GM12878 (cell line): Measurements from ENCODE around the gene SYTL4. TPM values are rescaled to one million over a fixed set of nuclear protein-coding genes. Genes with fewer than 3 reads are reported as not detected.

Source experiments
- ATF2 ChIP-seq: IDR thresholded peaks from 2 replicates; pipeline ENCODE4 v1.6.1; 2012; ENCODE audit warnings: low read length, inconsistent platforms
- BRCA1 ChIP-seq: IDR thresholded peaks from 2 replicates; pipeline ENCODE4 v1.6.1; 2011; ENCODE audit warnings: low read depth, low read length, improper control_type of control experiment
- CBX5 ChIP-seq: sonication (generic); IDR thresholded peaks from 2 replicates; pipeline ENCODE4 v1.6.1; 2016; ENCODE audit warnings: low read depth, moderate library complexity, mild to moderate bottlenecking, inconsistent platforms
- ESRRA ChIP-seq: IDR thresholded peaks from 2 replicates; pipeline ENCODE4 v1.6.1; 2012; ENCODE audit warnings: mild to moderate bottlenecking, low read length, improper control_type of control experiment
- EZH2 ChIP-seq: IDR thresholded peaks from 2 replicates; pipeline ENCODE4 v1.6.1; 2012; ENCODE audit warnings: low read depth, mild to moderate bottlenecking, control low read depth, inconsistent platforms, low read length, borderline replicate concordance; ENCODE audit not compliant: control insufficient read depth
- JUNB ChIP-seq: IDR thresholded peaks from 2 replicates; pipeline ENCODE4 v1.6.1; 2016; ENCODE audit warnings: antibody characterized with exemption, mild to moderate bottlenecking
- MAX ChIP-seq: IDR thresholded peaks from 2 replicates; pipeline ENCODE4 v1.6.1; 2012; ENCODE audit warnings: low read depth, low read length, improper control_type of control experiment
- NR2F1 ChIP-seq: fragments of 450-650 bp; conservative IDR thresholded peaks from 2 replicates; pipeline ENCODE4 v1.6.1; 2017; ENCODE audit warnings: mild to moderate bottlenecking
- SRF ChIP-seq, 2 experiments: IDR thresholded peaks; 2 replicates each; pipeline ENCODE4 v1.6.1; 2011; ENCODE audit warnings: low read depth in 2 of 2, low read length in 2 of 2, mild to moderate bottlenecking in 1 of 2, moderate library complexity in 1 of 2
- STAT3 ChIP-seq: IDR thresholded peaks from 2 replicates; pipeline ENCODE4 v1.6.1; 2011; ENCODE audit warnings: low read depth, low read length, improper control_type of control experiment
- polyA plus RNA-seq, 11 experiments: library from polyadenylated mRNA; depleted of rRNA in 4 of 11; unstranded in 6 of 11; stranded (reverse) in 5 of 11; fragments of >200 nt; fragmentation: Nextera tagmentation in 4 of 11; fragmentation: Illumina TruSeq in 1 of 11; extraction: Ambion mirVana in 4 of 11; extraction: Trizol in 1 of 11; gene quantifications; 1 replicate in 1 of 11; 2 replicates in 10 of 11; pipeline versions ENCODE4 v1.2.1 to v1.2.3, GENCODE V29; 2011 to 2016; ENCODE audit warnings: inconsistent platforms in 2 of 11, missing spikeins in 2 of 11, low read depth in 1 of 11
- total RNA-seq, 4 experiments: library from RNA; depleted of rRNA in 3 of 4; stranded (reverse); fragments of >200 nt in 3 of 4; fragmentation: Illumina TruSeq in 1 of 4; extraction: Trizol in 1 of 4; gene quantifications; 2 replicates each; pipeline versions ENCODE4 v1.2.1 to v1.2.3, GENCODE V29; 2013 to 2021
- TF ChIP-seq, protein P1 (sequence below): fragments of 450-650 bp; formaldehyde crosslinking; IDR thresholded peaks from 2 replicates; pipeline ENCODE4 v1.4.0; 2022; ENCODE audit warnings: mild to moderate bottlenecking, moderate library complexity
- TF ChIP-seq, protein P2 (sequence below): fragments of 450-650 bp; IDR thresholded peaks from 2 replicates; pipeline ENCODE4 v1.6.1; 2017; ENCODE audit warnings: mild to moderate bottlenecking, moderate library complexity

SYTL4 gene
- total and polyA plus RNA-seq, 10 of the 15 experiments (the other 5 are each of a cell fraction or from before 2014, with no cell fraction given): 0.07 to 0.74 (median 0.19) TPM; not detected in 2

GRCh38 chrX:100635040-100635439, 96.9 kb downstream of the SYTL4 start (continued):
- TF ChIP-seq, protein P1, sequence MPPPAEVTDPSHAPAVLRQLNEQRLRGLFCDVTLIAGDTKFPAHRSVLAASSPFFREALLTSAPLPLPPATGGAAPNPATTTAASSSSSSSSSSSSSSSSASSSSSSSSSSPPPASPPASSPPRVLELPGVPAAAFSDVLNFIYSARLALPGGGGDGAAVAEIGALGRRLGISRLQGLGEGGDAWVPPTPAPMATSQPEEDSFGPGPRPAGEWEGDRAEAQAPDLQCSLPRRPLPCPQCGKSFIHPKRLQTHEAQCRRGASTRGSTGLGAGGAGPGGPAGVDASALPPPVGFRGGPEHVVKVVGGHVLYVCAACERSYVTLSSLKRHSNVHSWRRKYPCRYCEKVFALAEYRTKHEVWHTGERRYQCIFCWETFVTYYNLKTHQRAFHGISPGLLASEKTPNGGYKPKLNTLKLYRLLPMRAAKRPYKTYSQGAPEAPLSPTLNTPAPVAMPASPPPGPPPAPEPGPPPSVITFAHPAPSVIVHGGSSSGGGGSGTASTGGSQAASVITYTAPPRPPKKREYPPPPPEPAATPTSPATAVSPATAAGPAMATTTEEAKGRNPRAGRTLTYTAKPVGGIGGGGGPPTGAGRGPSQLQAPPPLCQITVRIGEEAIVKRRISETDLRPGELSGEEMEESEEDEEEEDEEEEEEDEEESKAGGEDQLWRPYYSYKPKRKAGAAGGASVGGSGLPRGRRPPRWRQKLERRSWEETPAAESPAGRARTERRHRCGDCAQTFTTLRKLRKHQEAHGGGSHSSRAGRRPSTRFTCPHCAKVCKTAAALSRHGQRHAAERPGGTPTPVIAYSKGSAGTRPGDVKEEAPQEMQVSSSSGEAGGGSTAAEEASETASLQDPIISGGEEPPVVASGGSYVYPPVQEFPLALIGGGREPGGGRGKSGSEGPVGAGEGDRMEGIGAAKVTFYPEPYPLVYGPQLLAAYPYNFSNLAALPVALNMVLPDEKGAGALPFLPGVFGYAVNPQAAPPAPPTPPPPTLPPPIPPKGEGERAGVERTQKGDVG: no peak
- TF ChIP-seq CBX5 (no peak), BRCA1 (no peak), ATF2 (no peak), SRF (IDR thresholded peaks at IDR 0.05; ENCODE audit: low read depth in 2 of 2, low read length in 2 of 2) (no peak), STAT3 (no peak), JUNB (no peak), ESRRA (no peak), MAX (no peak), NR2F1 (no peak), EZH2 (no peak)
- TF ChIP-seq, protein P2, sequence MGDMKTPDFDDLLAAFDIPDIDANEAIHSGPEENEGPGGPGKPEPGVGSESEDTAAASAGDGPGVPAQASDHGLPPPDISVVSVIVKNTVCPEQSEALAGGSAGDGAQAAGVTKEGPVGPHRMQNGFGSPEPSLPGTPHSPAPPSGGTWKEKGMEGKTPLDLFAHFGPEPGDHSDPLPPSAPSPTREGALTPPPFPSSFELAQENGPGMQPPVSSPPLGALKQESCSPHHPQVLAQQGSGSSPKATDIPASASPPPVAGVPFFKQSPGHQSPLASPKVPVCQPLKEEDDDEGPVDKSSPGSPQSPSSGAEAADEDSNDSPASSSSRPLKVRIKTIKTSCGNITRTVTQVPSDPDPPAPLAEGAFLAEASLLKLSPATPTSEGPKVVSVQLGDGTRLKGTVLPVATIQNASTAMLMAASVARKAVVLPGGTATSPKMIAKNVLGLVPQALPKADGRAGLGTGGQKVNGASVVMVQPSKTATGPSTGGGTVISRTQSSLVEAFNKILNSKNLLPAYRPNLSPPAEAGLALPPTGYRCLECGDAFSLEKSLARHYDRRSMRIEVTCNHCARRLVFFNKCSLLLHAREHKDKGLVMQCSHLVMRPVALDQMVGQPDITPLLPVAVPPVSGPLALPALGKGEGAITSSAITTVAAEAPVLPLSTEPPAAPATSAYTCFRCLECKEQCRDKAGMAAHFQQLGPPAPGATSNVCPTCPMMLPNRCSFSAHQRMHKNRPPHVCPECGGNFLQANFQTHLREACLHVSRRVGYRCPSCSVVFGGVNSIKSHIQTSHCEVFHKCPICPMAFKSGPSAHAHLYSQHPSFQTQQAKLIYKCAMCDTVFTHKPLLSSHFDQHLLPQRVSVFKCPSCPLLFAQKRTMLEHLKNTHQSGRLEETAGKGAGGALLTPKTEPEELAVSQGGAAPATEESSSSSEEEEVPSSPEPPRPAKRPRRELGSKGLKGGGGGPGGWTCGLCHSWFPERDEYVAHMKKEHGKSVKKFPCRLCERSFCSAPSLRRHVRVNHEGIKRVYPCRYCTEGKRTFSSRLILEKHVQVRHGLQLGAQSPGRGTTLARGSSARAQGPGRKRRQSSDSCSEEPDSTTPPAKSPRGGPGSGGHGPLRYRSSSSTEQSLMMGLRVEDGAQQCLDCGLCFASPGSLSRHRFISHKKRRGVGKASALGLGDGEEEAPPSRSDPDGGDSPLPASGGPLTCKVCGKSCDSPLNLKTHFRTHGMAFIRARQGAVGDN: no peak
